Neural cell (in vitro differentiated cells): ENCODE measurements around the gene DSG4. TPM values are rescaled to one million over a fixed set of nuclear protein-coding genes. Genes with fewer than 3 reads are reported as not detected.

Experiments
- H2AFZ ChIP-seq: fragments of 200-600, 300-800 bp; sonication (generic), shearing (Covaris generic); 2 replicates; pipeline ENCODE4 v1.6.0; 2014; ENCODE audit warnings: low read depth, mild to moderate bottlenecking, antibody characterized with exemption, low read length, moderate library complexity
- H3F3A ChIP-seq: fragments of 200-600 bp; shearing (Covaris generic); 2 replicates; pipeline ENCODE4 v1.6.1; 2016; ENCODE audit warnings: mild to moderate bottlenecking, moderate library complexity, mixed read lengths, antibody characterized with exemption, low read length; ENCODE audit not compliant: insufficient read depth, poor library complexity, severe bottlenecking
- H3K27ac ChIP-seq: fragments of 200-600, 300-800 bp; sonication (generic), shearing (Covaris generic); 2 replicates; pipeline ENCODE4 v1.5.1; 2014; ENCODE audit warnings: mild to moderate bottlenecking, low read length, moderate library complexity
- H3K27me3 ChIP-seq: fragments of 300-800, 200-600 bp; sonication (generic), shearing (Covaris generic); 2 replicates; pipeline ENCODE4 v1.6.0; 2014; ENCODE audit warnings: mild to moderate bottlenecking, low read depth, low read length, moderate library complexity; ENCODE audit not compliant: insufficient read depth
- H3K36me3 ChIP-seq: fragments of 300-800, 200-600 bp; sonication (generic), shearing (Covaris generic); 2 replicates; pipeline ENCODE4 v1.5.1; 2014; ENCODE audit warnings: mild to moderate bottlenecking, antibody characterized with exemption, low read length, moderate library complexity; ENCODE audit not compliant: insufficient read depth
- H3K4me2 ChIP-seq: fragments of 300-800, 200-600 bp; sonication (generic), shearing (Covaris generic); 2 replicates; pipeline ENCODE4 v1.6.0; 2014; ENCODE audit warnings: mild to moderate bottlenecking, low read length
- H3K4me3 ChIP-seq: fragments of 300-800, 200-600 bp; sonication (generic), shearing (Covaris generic); 2 replicates; pipeline ENCODE4 v1.5.1; 2014; ENCODE audit warnings: mild to moderate bottlenecking, low read length, moderate library complexity
- H3K79me2 ChIP-seq: fragments of 200-600 bp; shearing (Covaris generic); replicated peaks from 2 replicates; pipeline ENCODE4 v1.6.0; 2014; ENCODE audit warnings: mild to moderate bottlenecking, low read length, moderate library complexity; ENCODE audit not compliant: insufficient read depth
- H3K9ac ChIP-seq: fragments of 300-800, 200-600 bp; sonication (generic), shearing (Covaris generic); 2 replicates; pipeline ENCODE4 v1.6.1; 2016; ENCODE audit warnings: mild to moderate bottlenecking, low read length, mixed read lengths
- H3K9me2 ChIP-seq: fragments of 200-600 bp; shearing (Covaris generic); 2 replicates; pipeline ENCODE4 v1.6.1; 2016; ENCODE audit warnings: mild to moderate bottlenecking, low read length, mixed read lengths; ENCODE audit not compliant: insufficient read depth
- H3K9me3 ChIP-seq: fragments of 200-600, 300-800 bp; sonication (generic), shearing (Covaris generic); 2 replicates; pipeline ENCODE4 v1.6.1; 2016; ENCODE audit warnings: mild to moderate bottlenecking, mixed run types, low read length, moderate library complexity, mixed read lengths
- H4K20me1 ChIP-seq: fragments of 200-600 bp; shearing (Covaris generic); 2 replicates; pipeline ENCODE4 v1.6.1; 2016; ENCODE audit warnings: mild to moderate bottlenecking, mixed run types; ENCODE audit not compliant: insufficient read depth
- EP300 ChIP-seq: fragments of 450-650 bp; conservative IDR thresholded peaks from 2 replicates; pipeline ENCODE4 v1.6.1; 2014; ENCODE audit warnings: antibody characterized with exemption, mild to moderate bottlenecking, moderate library complexity; ENCODE audit not compliant: poor library complexity, severe bottlenecking
- EZH2 ChIP-seq: fragments of 200-600, 300-800 bp; shearing (Covaris generic), sonication (generic); IDR thresholded peaks from 2 replicates; pipeline ENCODE4 v1.6.1; 2014; ENCODE audit warnings: antibody characterized with exemption, low read length, borderline replicate concordance, mild to moderate bottlenecking; ENCODE audit not compliant: insufficient read depth, poor library complexity, severe bottlenecking
- MXI1 ChIP-seq: fragments of 450-650 bp; conservative IDR thresholded peaks from 2 replicates; pipeline ENCODE4 v1.6.1; 2014; ENCODE audit warnings: antibody characterized with exemption, mild to moderate bottlenecking; ENCODE audit not compliant: poor library complexity, severe bottlenecking
- POLR2AphosphoS5 ChIP-seq: IDR thresholded peaks from 2 replicates; pipeline ENCODE4 v1.6.1; 2012
- RAD21 ChIP-seq: fragments of 450-650 bp; conservative IDR thresholded peaks from 2 replicates; pipeline ENCODE4 v1.6.1; 2014; ENCODE audit warnings: antibody characterized with exemption, mild to moderate bottlenecking, moderate library complexity
- SMC3 ChIP-seq: fragments of 450-650 bp; conservative IDR thresholded peaks from 2 replicates; pipeline ENCODE4 v1.6.1; 2014; ENCODE audit warnings: antibody characterized with exemption, mild to moderate bottlenecking, moderate library complexity; ENCODE audit not compliant: poor library complexity
- TAF1 ChIP-seq: IDR thresholded peaks from 2 replicates; pipeline ENCODE4 v1.6.1; 2012; ENCODE audit warnings: low read depth
- polyA plus RNA-seq: library from polyadenylated mRNA; depleted of rRNA; stranded (reverse); fragments of >200 nt; gene quantifications from 2 replicates; pipeline ENCODE4 v1.2.3, GENCODE V29; 2014
- TF ChIP-seq, protein P1 (sequence below): IDR thresholded peaks from 2 replicates; pipeline ENCODE4 v1.6.1; 2012; ENCODE audit warnings: borderline replicate concordance
- TF ChIP-seq, protein P2 (sequence below): fragments of 450-650 bp; IDR thresholded peaks from 2 replicates; pipeline ENCODE4 v1.5.1; 2014; ENCODE audit warnings: antibody characterized with exemption, mild to moderate bottlenecking, moderate library complexity; ENCODE audit not compliant: poor library complexity, severe bottlenecking

DSG4 gene
- polyA plus RNA-seq, 1 donor from 2014 or later = not detected

DNA sequence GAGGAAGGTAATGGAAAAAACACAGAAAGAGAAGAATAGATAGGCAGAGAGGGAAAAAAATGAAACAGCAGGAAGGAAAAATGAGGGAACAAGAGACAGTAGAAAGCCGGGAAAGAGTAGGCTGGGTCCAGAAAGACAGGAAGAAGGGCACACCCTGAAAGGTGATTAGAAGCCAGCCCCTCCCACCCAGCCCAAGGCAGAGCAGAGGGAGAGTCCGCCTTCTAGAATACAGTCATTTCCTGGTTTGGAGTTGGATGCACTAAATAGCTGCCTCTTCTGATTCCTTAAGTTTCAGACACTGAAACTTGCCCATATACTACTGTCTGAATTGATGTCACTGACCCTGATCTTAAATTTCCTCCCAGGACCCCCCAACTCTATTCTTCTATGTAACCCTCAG is 53.0 kb downstream of the DSG4 start:
- Histone ChIP-seq H2AFZ (no peak overlapping the region), H3K9me2 (no peaks in the 10 kb centered on the region), H3K9me3 (no peaks in the 10 kb centered on the region), H3K4me2 (no peak overlapping the region), H3K4me3 (no peak overlapping the region), H3K36me3 (no peaks in the 10 kb centered on the region), H3K27me3 (no peaks in the 10 kb centered on the region), H4K20me1 (no peaks in the 10 kb centered on the region), H3K79me2 (no peaks in the 10 kb centered on the region), H3F3A (no peaks in the 10 kb centered on the region), H3K27ac (no peak overlapping the region), H3K9ac (no peak overlapping the region)
- TF ChIP-seq TAF1 (no peak), POLR2AphosphoS5 (no peak), MXI1 (no peak), EP300 (no peak), RAD21 (no peak)
- TF ChIP-seq, protein P1, sequence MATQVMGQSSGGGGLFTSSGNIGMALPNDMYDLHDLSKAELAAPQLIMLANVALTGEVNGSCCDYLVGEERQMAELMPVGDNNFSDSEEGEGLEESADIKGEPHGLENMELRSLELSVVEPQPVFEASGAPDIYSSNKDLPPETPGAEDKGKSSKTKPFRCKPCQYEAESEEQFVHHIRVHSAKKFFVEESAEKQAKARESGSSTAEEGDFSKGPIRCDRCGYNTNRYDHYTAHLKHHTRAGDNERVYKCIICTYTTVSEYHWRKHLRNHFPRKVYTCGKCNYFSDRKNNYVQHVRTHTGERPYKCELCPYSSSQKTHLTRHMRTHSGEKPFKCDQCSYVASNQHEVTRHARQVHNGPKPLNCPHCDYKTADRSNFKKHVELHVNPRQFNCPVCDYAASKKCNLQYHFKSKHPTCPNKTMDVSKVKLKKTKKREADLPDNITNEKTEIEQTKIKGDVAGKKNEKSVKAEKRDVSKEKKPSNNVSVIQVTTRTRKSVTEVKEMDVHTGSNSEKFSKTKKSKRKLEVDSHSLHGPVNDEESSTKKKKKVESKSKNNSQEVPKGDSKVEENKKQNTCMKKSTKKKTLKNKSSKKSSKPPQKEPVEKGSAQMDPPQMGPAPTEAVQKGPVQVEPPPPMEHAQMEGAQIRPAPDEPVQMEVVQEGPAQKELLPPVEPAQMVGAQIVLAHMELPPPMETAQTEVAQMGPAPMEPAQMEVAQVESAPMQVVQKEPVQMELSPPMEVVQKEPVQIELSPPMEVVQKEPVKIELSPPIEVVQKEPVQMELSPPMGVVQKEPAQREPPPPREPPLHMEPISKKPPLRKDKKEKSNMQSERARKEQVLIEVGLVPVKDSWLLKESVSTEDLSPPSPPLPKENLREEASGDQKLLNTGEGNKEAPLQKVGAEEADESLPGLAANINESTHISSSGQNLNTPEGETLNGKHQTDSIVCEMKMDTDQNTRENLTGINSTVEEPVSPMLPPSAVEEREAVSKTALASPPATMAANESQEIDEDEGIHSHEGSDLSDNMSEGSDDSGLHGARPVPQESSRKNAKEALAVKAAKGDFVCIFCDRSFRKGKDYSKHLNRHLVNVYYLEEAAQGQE = no peak

DNA sequence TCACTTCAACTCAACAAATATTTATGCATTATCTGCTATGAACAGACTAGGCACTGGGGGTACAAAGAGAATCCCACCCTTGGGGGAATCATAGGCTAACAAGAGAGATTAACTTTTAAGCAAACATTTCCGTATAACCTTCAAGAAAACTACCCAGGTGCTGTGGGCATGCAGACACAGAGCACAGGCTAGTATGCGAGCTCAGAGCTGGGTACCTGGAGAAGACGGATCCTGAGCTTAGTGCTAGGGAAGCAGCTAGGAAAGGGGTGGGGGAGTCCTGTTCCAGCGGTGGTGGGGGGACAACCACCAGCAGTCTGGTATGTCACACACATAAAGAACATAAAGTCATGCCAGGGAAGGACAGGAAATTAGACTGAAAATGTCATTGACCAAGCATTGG is 53.5 kb downstream of the DSG4 start:
- Histone ChIP-seq H3K4me2 (no peak overlapping the region), H3K9ac (no peak overlapping the region), H3K79me2 (no peaks in the 10 kb centered on the region), H3K36me3 (no peaks in the 10 kb centered on the region), H2AFZ (no peak overlapping the region), H3K27ac (no peak overlapping the region), H3K9me2 (no peaks in the 10 kb centered on the region), H3K4me3 (no peak overlapping the region), H4K20me1 (no peaks in the 10 kb centered on the region), H3F3A (no peaks in the 10 kb centered on the region), H3K9me3 (no peaks in the 10 kb centered on the region), H3K27me3 (no peaks in the 10 kb centered on the region)
- no peak for TF ChIP-seq RAD21

DNA sequence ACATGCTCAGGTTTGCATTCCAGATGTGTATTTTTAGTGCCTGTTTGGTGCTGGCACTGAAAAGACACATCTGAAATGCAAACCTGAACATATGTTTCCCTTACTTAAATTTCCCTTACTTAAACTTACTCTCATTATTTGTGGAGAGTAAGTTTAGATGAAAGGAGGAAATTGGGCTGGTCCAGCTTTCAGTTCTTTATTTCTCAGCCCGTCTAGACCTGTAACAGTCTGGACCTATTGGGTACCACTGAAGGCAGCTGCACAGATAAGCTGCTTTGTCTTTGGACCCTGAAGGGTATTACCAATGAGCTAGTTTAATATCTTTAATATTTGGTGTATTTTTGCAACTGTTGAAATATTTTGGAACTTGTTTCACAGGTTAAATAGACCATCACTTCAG is 54.0 kb downstream of the DSG4 start:
- TF ChIP-seq TAF1 = no peak
- TF ChIP-seq, protein P1 = no peak
- TF ChIP-seq, protein P2, sequence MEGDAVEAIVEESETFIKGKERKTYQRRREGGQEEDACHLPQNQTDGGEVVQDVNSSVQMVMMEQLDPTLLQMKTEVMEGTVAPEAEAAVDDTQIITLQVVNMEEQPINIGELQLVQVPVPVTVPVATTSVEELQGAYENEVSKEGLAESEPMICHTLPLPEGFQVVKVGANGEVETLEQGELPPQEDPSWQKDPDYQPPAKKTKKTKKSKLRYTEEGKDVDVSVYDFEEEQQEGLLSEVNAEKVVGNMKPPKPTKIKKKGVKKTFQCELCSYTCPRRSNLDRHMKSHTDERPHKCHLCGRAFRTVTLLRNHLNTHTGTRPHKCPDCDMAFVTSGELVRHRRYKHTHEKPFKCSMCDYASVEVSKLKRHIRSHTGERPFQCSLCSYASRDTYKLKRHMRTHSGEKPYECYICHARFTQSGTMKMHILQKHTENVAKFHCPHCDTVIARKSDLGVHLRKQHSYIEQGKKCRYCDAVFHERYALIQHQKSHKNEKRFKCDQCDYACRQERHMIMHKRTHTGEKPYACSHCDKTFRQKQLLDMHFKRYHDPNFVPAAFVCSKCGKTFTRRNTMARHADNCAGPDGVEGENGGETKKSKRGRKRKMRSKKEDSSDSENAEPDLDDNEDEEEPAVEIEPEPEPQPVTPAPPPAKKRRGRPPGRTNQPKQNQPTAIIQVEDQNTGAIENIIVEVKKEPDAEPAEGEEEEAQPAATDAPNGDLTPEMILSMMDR = no peak
- no peak for TF ChIP-seq EP300
- no peak for TF ChIP-seq SMC3
- TF ChIP-seq POLR2AphosphoS5 = no peak
- no peak for TF ChIP-seq EZH2
- TF ChIP-seq RAD21 = no peak
- no peak overlapping the region for H2AFZ ChIP-seq
- H3K27ac ChIP-seq = no peak overlapping the region
- no peaks in the 10 kb centered on the region for H3K27me3 ChIP-seq
- no peaks in the 10 kb centered on the region for H3K9me3 ChIP-seq
- no peak overlapping the region for H3K9ac ChIP-seq
- H3K36me3 ChIP-seq = no peaks in the 10 kb centered on the region
- H3K9me2 ChIP-seq = no peaks in the 10 kb centered on the region
- H3K4me2 ChIP-seq = no peak overlapping the region
- no peak overlapping the region for H3K4me3 ChIP-seq
- H4K20me1 ChIP-seq = no peaks in the 10 kb centered on the region
- H3K79me2 ChIP-seq = no peaks in the 10 kb centered on the region
- H3F3A ChIP-seq = no peaks in the 10 kb centered on the region
